LHCN-M2 (cell line): ENCODE results near the gene ASPDH. TPM values are rescaled to one million over a fixed set of nuclear protein-coding genes. Genes with fewer than 3 reads are reported as not detected.

Experiments
- DNase-seq: peaks from one replicate; pipeline ENCODE4 v3.0.0-alpha.2; 2012; ENCODE audit warnings: low read depth
- total RNA-seq: library from RNA; depleted of rRNA; stranded (reverse); fragments of >200 nt; gene quantifications from 2 replicates; pipeline ENCODE4 v1.2.3, GENCODE V29; 2014

Gene ASPDH
- total RNA-seq, 1 experiment from 2014 or later: not detected

DNA sequence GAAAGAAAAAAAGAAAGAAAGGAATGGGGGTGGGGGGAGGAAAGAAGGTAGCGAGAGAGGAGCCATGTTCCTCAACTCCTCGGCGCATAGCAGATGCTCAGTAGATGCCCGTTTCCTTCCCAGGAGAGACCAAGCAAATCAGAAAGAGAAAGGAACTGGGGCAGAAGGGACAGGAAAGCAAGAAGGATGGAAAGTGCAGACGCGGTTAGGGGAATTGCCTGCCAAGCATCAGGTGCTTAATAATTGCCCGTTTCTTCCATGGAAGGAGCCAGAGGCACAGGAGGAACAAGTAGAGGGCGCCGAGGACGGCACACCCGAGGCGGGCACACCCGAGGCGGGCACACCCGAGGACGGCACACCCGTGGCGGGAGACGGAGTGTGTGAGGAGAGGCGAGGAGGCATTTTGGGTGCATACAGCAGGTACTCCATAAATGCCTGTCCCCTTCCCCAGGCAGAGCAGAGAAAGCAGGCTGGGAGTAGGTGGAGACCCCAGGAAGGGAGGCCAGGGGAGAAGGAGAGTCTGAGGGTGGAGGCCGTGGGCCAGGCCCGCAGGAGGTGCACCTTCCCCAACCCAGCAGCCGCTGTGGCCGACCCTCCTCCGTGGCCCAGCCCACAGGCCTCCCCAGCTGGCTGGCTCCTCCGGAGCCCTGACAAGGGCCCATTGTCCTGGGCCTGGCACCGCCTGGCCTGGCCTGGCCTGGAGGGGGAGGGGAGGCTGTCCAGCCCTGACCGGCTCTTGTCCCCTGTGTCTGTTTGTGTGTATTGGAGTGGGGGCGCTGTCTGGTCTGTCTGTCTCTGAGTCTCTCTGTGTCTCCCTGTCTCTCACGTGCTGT is 17.3 kb downstream of the ASPDH start:
- no peak for DNase-seq

DNA sequence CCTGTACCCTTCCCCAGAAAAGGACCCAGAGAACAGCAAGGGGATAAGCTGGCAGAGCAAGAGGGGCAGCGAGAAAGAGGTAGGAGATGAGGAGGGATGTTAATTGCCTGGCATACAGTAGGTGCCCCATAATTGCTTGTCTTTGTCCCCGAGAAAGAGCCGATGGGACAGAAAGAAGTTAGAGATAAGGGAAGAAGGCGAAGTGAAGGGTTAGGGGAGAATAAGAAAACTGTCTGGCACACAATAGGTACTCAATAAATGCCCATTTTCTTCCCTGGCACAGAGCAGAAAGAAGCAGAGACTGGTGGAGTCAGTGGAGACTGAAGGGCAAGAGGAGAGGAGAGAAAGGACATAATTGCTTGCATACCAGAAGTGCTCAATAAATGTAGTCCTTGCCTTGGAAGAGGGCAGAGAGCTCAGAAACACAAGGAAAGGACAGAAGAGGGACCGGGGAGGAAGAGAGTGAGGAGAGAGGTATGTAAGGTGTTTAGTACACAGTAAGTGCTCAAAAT is 18.6 kb downstream of the ASPDH start:
- no peak for DNase-seq

DNA sequence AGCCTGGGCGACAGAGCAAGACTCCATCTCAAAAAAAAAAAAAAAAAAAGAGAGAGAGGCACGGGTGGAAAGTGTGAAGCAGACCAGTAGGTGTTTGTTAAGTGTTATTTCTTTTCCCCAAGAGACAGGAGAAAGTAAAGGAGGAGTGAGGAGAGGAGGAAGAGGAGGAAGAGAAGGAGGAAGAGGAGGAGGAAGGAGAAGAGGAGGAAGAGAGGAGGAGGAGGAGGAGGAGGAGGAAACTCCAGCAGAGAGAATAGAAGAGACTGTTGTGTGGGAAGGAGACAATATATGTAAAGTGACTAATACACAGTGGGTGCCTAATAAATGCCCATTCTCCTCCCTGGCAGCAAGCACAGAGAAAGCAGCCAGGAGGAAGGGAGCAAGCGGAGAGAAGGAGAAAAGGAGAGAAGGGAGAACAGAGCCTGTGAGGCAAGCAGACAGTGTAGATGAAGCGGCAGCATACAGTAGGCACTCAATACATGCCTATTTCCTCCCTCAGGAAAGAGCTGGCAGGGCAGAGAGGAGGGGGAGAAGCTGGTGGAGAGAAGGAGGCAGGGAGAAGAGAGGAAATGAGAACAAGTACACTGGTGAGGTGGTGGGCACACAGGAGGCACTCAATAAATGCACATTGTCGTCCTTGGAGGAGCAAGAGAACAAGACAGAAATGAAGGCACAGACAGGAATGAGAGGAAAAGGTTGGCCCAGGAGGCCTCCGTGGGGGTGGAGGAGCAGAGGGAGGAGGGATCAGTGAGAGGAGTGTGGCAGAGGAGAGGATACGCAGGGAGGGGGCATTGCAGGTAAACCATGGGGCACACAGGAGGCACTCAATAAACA is 19.3 kb downstream of the ASPDH start:
- DNase-seq: no peak

DNA sequence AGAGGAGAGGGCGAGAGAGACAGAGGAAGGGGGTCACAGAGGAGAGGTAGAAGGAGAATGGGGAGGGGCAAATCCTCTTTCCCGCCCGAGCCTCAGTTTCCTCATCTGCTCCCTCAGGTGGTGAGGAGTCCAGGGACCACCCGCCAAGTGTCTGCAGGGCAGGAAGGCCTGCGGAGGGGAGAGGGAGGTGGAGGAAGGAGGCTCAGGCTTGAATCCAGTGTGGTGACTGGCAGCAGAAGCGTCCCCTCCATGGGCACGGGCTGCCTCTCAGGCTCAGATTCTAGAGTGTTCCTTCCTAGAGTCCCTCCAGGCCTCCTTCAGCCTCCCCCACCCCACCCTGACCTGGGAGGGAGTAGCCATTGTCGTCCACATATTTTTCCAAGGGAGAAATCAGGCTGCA is 20.5 kb downstream of the ASPDH start:
- no peak for DNase-seq

DNA sequence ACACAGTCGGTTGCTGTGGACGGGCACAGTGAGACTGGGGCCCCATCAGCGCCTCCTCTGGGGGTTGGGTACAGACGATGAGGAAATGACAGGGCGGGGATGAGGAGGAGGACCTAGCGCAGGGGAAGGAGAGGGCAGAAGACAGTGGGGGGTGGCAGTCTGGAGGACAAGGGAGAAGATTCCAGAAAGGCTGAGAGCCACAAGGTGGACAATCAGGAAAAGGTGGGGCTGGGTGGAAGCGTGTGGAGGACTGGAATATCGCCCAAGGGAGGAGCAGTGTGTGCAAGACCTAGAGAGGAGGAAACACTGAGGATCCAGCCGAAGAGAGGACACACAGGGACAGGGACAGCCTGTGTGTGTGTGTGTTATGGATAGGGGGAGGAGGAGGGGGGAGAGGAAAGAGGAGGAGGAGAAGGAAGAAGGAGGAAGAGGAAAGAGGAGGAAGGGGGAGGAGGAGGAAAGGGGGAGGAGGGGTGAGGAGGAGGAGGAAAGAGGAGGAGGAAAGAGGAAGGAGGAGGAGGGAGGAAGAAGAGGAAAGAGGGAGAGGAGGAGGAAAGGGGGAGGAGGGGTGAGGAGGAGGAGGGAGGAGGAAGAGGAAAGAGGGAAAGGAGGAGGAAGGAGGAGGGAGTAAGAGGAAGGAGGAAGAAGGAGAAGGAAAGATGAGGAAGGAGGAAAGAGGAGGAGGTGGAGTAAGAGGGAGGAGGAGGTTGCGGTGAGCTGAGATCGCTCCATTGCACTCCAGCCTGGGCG is 21.2 kb downstream of the ASPDH start:
- no peak for DNase-seq

DNA sequence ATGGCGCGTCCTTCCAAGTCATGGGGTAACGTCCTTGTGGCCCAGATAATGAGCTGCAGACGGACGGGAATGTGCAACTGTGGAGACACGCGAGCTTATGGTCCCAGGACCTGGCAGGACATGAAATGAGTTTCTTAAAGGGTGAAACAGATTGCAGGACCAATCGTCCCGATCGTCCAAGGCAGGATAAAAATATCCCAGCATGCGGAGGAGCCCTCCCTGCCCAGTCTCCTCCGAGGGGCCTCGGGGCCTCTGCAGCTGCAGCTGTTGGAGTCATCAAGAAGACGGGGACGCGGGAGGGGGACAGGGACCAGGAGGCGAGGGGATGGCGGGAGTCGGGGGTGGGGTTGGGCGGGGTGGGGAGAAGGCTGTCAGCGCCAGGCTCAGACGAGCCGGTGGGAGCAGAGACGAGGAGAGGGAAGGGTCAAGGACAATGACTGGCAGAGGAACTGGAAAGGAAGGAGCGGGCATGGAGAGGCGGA is 22.7 kb downstream of the ASPDH start:
- no peak for DNase-seq

DNA sequence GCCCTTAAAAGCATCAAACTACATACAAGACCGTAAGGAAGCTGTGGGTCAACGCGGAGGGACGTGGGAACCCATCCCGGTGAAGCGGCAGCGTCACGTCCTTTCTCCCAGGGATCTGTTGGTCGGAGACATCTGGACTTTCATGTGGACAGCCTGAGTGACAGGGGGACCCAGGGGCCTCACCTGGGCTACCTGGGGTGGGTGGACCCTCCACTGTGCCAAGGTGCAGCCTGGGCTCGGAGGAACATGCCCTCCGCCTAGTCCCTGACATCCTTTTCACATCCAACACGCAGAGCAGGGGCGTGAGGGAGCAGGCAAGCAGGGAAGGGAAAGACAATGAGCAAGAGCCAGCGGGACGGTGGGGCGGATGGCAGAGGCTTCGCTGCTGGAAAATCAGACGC is 23.3 kb downstream of the ASPDH start:
- DNase-seq: no peak

DNA sequence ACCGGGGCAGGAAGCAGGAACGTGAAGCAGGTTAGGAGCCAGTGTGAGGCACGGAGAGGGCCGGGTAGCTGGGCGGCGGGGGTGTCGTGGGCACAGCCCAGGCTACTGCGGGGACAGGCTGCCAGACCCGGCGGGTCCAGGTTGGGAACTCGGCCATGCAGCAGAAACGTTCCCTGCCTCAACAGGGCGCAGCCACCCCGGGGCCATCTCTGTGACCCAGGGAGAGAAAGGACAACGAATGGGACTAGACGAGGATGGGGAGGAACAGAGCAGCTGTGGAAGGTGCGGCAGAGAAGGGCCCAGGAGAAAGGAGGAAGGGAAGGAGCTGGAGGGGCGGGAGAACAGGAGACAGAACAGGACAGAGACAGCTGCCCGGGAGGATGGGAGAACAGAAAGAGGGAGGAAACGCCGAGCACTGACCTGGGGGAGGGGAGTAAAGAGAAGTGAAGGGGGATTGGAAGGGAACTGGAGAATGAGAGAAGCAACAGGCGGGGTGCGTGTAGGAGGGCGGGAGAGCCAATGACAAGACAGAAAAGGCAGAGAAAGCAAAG is 24.2 kb downstream of the ASPDH start:
- DNase-seq: no peak

DNA sequence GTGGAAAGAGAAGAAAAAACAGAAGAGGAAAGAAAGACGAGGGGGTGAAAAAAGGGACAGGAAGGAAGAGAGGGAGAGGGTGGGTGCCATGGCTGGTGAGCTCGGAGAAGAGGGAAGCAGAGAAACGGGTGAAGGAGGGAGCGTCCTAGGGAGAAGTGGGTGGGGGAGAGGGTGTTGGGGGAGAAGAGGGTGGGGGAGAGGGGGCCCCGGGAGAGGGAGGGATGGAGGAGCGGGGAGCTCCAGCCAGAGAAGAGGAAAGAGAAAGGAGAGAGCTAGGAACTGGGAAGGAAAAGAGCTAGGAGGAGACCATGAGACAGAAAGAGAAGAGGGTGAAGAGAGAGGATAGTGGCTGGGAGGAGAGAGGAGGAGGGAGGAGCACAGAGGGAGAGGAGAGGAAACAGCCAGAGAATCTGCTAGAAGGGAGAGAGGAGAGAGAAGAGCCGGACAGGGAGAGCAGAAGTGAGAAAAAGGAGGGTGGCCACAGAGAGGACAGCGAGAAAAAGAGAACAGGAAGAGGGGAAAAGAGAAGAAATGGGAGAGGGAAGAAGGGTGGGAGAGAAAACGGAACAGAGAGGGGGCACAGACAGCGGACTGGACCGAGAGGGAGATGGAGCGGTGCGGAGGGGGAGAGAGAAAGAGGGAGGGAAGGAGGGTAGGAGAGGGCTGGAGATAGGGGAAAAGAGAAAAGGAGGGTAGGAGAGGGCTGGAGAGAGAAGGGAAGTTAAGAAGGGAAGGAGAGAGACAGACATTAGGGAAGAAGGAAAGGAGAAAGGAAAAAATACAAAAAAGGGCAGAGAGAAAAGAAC is 25.1 kb downstream of the ASPDH start:
- DNase-seq: no peak

DNA sequence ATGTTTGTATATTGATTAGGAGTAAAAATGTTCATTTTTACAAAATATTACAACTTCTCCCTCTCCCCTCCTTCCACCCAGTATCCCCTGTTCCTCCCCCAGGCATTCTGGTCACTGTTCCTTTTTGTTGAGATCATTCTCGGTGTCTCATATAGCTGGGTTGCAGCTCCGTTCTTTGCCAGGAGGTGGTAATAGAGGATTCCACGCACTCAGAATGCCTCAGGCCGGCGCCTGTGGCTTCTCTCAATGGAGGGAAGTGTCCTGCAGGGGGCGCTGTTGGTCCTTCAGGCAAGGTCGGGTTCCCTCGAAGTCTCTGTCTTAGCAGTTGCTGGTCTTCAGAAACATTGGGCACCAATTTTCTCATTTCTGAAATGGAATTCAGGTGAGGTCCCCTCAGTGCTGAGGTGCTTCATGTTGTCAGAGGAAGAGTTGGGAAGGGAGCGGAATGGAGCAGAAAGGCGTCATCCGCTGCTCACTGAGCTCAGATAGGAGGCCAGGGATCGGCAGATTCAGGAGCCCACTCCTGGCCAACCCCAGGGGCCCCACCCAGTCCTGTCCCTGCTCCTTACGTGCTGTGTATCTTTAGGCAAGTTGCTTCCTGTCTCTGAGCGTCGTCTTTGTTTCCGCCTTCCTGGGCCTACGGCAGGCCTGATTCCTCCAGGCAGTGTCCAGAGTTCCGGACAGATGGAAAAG is 26.7 kb downstream of the ASPDH start:
- peak; percentile 66 for DNase-seq

DNA sequence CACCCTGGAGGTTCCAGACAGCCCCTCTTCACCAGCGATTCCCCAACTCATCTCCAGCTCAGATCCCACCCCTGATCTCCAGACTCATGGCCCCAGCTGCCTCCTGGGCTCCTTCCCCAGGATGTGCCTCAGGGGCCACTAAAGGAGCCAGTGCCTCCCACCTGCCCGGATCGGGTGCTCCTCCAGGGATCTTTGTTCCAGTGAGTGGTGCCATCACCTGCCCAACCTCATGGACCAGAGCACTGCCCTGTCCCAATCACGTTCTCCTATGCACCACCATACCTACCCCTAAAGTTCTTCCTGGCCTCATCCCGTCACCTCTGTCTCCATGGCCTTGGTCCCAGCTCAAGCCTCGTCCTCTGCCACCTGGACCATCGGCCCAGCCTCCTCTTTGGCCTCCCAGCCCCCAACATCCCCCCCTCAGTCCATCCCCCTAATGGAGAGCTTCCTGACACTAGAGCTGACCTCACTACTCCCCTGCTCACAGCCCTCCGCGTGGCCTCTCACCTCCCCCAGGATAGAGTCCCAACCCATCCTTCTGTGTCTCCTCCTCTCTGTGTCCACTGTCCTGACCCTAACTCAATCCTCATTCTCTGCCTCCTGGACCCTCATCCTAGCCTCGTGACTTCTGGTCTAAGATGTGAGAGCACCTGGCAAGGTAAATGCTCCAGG is 28.3 kb downstream of the ASPDH start:
- DNase-seq: no peak

DNA sequence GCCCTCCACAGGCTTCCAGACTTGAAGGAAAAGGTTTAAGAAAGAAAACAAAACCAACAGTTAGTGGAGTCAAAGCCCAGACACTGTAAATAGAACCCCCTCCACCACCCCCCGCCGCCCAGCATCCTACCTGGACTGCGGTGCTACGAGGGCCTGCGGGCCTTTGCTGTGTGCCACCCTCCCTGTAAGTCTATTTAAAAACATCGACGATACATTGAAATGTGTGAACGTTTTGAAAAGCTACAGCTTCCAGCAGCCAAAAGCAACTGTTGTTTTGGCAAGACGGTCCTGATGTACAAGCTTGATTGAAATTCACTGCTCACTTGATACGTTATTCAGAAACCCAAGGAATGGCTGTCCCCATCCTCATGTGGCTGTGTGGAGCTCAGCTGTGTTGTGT is 30.8 kb downstream of the ASPDH start:
- DNase-seq: no peak

DNA sequence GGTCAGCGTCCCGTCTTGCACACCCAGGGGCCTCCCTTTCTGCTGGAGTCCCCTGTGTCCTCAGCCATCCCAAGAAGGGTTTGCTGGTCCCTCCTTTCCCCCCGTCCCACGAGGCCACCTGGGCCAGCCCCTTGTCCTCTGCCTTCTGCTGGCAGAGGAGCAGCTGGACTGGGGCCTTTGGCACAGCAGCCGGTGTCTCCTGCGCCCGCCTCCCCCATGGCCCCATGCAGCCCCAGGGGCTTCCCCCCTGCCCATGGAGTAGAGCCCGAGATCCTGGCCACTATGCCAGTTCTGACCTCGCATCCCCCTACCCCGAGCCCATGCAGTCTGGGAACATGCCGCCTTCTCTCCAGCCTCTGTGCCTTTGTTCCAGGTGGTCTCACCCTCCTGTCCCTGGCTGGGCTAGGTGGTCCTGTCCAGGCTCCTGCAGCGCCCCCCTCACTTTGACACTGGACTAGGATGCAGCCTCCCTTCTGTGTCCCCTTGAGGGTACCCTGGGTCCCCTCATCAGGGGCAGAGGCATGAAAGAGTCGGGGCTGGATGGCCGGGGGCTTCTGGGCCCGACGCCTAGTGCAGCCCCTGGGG is 31.4 kb downstream of the ASPDH start:
- no peak for DNase-seq

DNA sequence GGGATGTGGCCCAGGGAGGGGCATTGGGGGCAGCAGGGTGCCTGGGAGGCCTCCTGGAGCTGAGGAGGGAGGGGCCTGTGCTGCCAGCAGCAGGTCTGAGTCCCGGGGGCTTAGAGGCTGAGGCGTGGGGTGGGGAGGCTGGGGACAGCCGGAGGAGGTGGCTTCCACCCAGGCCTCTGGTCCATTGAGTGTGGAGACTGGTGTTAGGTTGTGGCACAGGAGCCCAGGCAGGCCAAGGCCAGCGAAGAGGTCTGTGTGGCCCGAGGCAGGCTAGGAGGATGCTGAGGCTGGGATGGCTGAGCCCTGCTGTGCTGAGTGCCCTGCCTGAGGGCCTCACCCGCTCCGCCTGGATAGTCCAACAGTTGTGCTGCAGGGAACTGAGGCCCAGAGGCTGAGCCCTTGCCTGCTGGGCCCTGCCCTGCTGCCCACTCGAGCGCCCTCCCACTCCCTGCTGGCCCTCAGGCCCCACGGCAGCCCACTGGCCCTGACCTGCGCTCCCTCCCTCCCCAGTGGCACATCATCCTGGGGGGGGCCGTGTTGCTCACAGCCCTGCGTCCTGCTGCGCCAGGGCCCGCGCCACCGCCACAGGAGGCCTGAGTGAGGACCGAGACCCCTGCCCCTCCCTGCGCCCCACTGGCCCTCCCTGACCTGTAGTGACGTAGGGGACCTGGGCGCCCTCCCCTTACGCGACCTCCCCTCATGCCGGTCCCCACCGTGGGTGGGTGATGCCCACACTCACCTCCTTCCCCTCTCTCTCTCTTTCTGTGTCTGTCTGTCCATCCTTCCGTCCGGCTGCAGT is 32.2 kb downstream of the ASPDH start:
- DNase-seq: no peak

DNA sequence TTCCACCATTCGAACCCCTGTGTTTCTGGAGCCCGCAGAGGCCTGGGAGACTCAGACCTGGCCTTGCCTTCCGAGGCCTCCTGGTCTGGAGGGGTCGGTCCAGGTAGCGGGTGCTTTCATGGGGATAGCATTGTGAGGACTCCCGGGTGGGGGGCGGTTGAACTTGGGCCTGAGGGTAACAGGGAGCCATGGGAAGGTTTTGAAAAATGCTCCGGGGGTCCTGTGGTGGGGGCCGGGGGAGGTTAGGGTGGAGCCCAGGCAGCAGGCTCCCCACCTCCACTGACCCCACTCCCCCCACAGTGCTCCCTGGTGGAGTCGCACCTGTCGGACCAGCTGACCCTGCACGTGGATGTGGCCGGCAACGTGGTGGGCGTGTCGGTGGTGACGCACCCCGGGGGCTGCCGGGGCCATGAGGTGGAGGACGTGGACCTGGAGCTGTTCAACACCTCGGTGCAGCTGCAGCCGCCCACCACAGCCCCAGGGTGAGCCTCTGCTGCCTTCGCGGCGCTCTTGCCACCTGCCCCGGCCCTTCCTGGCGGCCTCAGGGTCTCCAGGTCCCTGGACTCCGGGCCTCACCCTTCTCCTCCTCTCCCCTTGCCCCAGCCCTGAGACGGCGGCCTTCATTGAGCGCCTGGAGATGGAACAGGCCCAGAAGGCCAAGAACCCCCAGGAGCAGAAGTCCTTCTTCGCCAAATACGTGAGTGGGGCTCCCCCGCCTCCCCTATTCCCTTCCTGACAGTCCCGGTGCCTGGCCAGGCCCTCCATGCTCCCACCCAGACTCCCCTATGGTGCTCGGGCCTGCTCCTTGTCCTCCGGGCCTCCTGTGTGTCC is 33.2 kb downstream of the ASPDH start:
- DNase-seq: no peak

DNA sequence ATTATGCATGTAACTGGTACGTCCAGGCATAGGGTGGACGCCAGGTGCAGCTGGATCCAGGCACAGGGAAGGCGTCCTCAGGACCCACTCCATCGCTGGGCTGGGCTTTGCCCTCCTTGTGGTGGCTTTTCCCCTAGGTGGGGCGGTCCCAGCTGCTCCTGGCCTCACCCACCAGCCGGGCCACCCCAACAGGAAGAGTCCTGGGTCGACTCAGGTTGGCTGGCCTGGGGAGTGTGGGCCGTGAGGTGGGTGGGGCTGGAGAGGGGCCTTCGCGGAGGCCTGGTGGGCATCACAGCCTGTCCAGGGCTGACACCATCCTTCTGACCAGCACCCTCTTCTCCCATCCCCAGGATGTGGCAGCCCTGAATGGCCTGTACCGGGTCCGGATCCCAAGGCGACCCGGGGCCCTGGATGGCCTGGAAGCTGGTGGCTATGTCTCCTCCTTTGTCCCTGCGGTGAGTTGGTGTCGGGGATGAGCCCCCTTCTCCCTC is 33.9 kb downstream of the ASPDH start:
- DNase-seq: no peak
